HepG2 (cell line): Measurements from ENCODE around the gene AGK. TPM values are rescaled to one million over a fixed set of nuclear protein-coding genes. Genes with fewer than 3 reads are reported as not detected.

ENCODE experiments used
- ATAC-seq: fragments of 200-7000 bp; cut with Tn5 transposase; 3 replicates; pipeline ENCODE4 v1.9.1; 2020; ENCODE audit warnings: mild to moderate bottlenecking, moderate library complexity
- BruUV-seq: library from RNA; stranded (reverse); fragments of 400-500 nt; replicated peaks from 2 replicates; lab custom pipeline; 2021; lab: Mats Ljungman, UMichigan
- CTCF ChIA-PET: fragments of 300-600 bp; formaldehyde crosslinking; extraction: SDS; loops from one replicate; lab custom pipeline; 2021; ENCODE audit warnings: low total read pairs, inconsistent platforms, low intra/inter-chr PET ratio; lab: Yijun Ruan, JAX
- POLR2A ChIA-PET: fragments of 350-600 bp; sonication (Branson Sonifier 250); formaldehyde crosslinking; loops from one replicate; lab custom pipeline; 2020; ENCODE audit warnings: antibody characterized with exemption, inconsistent platforms; lab: Yijun Ruan, JAX
- DNase-seq: peaks from one replicate; pipeline ENCODE4 v3.0.0-alpha.2; 2015; ENCODE audit warnings: low spot score
- FAIRE-seq: peaks from 3 replicates; lab custom pipeline; 2011; peaks lifted over from hg19 to GRCh38; lab: Jason Lieb, UNC
- H2AFZ ChIP-seq: one replicate; pipeline ENCODE4 v1.6.1; 2011; ENCODE audit warnings: low read length, inconsistent platforms
- H3K27ac ChIP-seq: fragments of 300-600 bp; 3 replicates; pipeline ENCODE4 v1.8.0; 2011; ENCODE audit warnings: mixed run types, mild to moderate bottlenecking, mixed read lengths, low read length, inconsistent platforms; ENCODE audit not compliant: insufficient read depth; ENCODE audit errors: extremely low read length
- H3K27me3 ChIP-seq, 2 experiments: fragments of 200-600 bp in 1 of 2; 2 replicates in 1 of 2; 3 replicates in 1 of 2; pipeline versions ENCODE4 v1.6.0 to v1.8.0; 2011; ENCODE audit warnings: low read length in 2 of 2, mild to moderate bottlenecking in 2 of 2, moderate library complexity in 2 of 2, inconsistent platforms in 1 of 2; ENCODE audit not compliant: insufficient read depth in 2 of 2, control insufficient read depth in 1 of 2
- H3K36me3 ChIP-seq, 2 experiments: fragments of 200-600 bp in 1 of 2; replicated peaks in 1 of 2; 2 replicates in 1 of 2; 3 replicates in 1 of 2; pipeline versions ENCODE4 v1.5.1 to v1.8.0; 2011; ENCODE audit warnings: low read length in 2 of 2, inconsistent platforms in 1 of 2; ENCODE audit not compliant: insufficient read depth in 2 of 2, control insufficient read depth in 1 of 2
- H3K4me1 ChIP-seq: 2 replicates; pipeline ENCODE4 v1.5.1; 2012; ENCODE audit warnings: low read length, inconsistent platforms; ENCODE audit not compliant: insufficient read depth
- H3K4me2 ChIP-seq: 2 replicates; pipeline ENCODE4 v1.6.0; 2011; ENCODE audit warnings: low read depth, low read length, inconsistent platforms
- H3K4me3 ChIP-seq, 3 experiments: fragments of 200-600 bp in 1 of 3; sonication (generic), shearing (Covaris generic) in 1 of 3; replicated peaks in 1 of 3; 2 replicates each; pipeline ENCODE4 v1.5.1; 2011 to 2016; ENCODE audit warnings: low read length in 3 of 3, inconsistent platforms in 2 of 3, low read depth in 2 of 3, mild to moderate bottlenecking in 2 of 3, control low read depth in 1 of 3, mixed read lengths in 1 of 3; ENCODE audit not compliant: insufficient read depth in 1 of 3
- H3K79me2 ChIP-seq: one replicate; pipeline ENCODE4 v1.6.1; 2011; ENCODE audit warnings: low read length, inconsistent platforms; ENCODE audit not compliant: insufficient read depth
- H3K9ac ChIP-seq: 2 replicates; pipeline ENCODE4 v1.6.0; 2011; ENCODE audit warnings: mild to moderate bottlenecking, low read depth, low read length, inconsistent platforms; ENCODE audit not compliant: insufficient read depth
- H3K9me3 ChIP-seq: 2 replicates; pipeline ENCODE4 v1.5.1; 2012; ENCODE audit warnings: mild to moderate bottlenecking, low read length
- H4K20me1 ChIP-seq: 2 replicates; pipeline ENCODE4 v1.6.0; 2011; ENCODE audit warnings: inconsistent platforms, mild to moderate bottlenecking, low read length, moderate library complexity; ENCODE audit not compliant: insufficient read depth
- GABPA ChIP-seq, 2 experiments: IDR thresholded peaks; 2 replicates each; pipeline ENCODE4 v1.6.1; 2011 to 2016; ENCODE audit warnings: low read depth in 2 of 2, low read length in 1 of 2, missing biosample characterization in 1 of 2, missing genetic modification characterization in 1 of 2
- GATAD2A ChIP-seq: IDR thresholded peaks from 2 replicates; pipeline ENCODE4 v1.6.1; 2016
- GFI1 ChIP-seq: sonication (generic); formaldehyde crosslinking; IDR thresholded peaks from 2 replicates; pipeline ENCODE4 v1.5.0; 2020; ENCODE audit warnings: missing genetic modification reagents, mild to moderate bottlenecking, borderline replicate concordance
- POLR2G ChIP-seq: fragments of 200-400 bp; formaldehyde crosslinking; IDR thresholded peaks from 2 replicates; pipeline ENCODE4 v1.6.1; 2018; ENCODE audit warnings: mild to moderate bottlenecking, low read depth, low read length, moderate library complexity
- SAFB2 ChIP-seq: sonication (generic); formaldehyde crosslinking; IDR thresholded peaks from 2 replicates; pipeline ENCODE4 v1.5.1; 2020; ENCODE audit warnings: missing genetic modification reagents, low read depth, mild to moderate bottlenecking, borderline replicate concordance
- SETDB1 ChIP-seq: sonication (generic); formaldehyde crosslinking; IDR thresholded peaks from 2 replicates; pipeline ENCODE4 v1.5.1; 2020; ENCODE audit warnings: missing genetic modification reagents, mild to moderate bottlenecking, borderline replicate concordance
- SNAPC2 ChIP-seq: sonication (generic); formaldehyde crosslinking; IDR thresholded peaks from 2 replicates; pipeline ENCODE4 v1.8.1; 2022; ENCODE audit warnings: mild to moderate bottlenecking, missing genetic modification reagents
- ZNF564 ChIP-seq: sonication (generic); formaldehyde crosslinking; IDR thresholded peaks from 2 replicates; pipeline ENCODE4 v1.8.1; 2023; ENCODE audit warnings: mild to moderate bottlenecking, missing genetic modification reagents
- ZNF644 ChIP-seq: IDR thresholded peaks from 2 replicates; pipeline ENCODE4 v1.6.1; 2016; ENCODE audit warnings: low read depth
- ZNF747 ChIP-seq: sonication (generic); formaldehyde crosslinking; IDR thresholded peaks from 2 replicates; pipeline ENCODE4 v1.8.1; 2023; ENCODE audit warnings: missing genetic modification reagents, mild to moderate bottlenecking, borderline replicate concordance
- ZNF792 ChIP-seq: IDR thresholded peaks from 2 replicates; pipeline ENCODE4 v1.6.1; 2016
- WGBS: methylation state at CpG from one replicate; pipeline ENCODE4 v1.1.6; 2017; ENCODE audit warnings: low lambda C conversion rate; 5-methylcytosine and 5-hydroxymethylcytosine counted together
- in situ Hi-C: cut with HindIII; loops from 2 replicates; pipeline ENCODE4 v1.10.0; 2017; ENCODE audit warnings: low pct_unique_long_range_greater_than_20kb; ENCODE audit not compliant: extremely low pct_ligation_motif_present
- intact Hi-C: fragments of 100-400 bp; cut with micrococcal nuclease; formaldehyde crosslinking; loops from one replicate; pipeline ENCODE4 v1.10.0; 2022; ENCODE audit not compliant: unreplicated experiment
- polyA plus RNA-seq, 8 experiments: library from polyadenylated mRNA; depleted of rRNA in 3 of 8; stranded (reverse) in 7 of 8; unstranded in 1 of 8; fragments of >200 nt; fragmentation: Illumina TruSeq in 4 of 8; extraction: Trizol in 4 of 8; gene quantifications; 2 replicates each; pipeline versions ENCODE4 v1.2.1 to v1.2.3, GENCODE V29; 2011 to 2016; ENCODE audit warnings: low read depth in 4 of 8, missing spikeins in 1 of 8, mixed read lengths in 1 of 8; ENCODE audit not compliant: insufficient read depth in 1 of 8
- total RNA-seq, 5 experiments: library from RNA; depleted of rRNA; stranded (reverse); fragments of >200 nt; fragmentation: Illumina TruSeq; extraction: Trizol; gene quantifications; 2 replicates each; pipeline ENCODE4 v1.2.3, GENCODE V29; 2016; ENCODE audit warnings: low read depth in 1 of 5
- TF ChIP-seq, protein P1 (sequence below): sonication (generic); formaldehyde crosslinking; IDR thresholded peaks from 2 replicates; pipeline ENCODE4 v1.8.1; 2022; ENCODE audit warnings: low read depth, mild to moderate bottlenecking, missing genetic modification reagents
- TF ChIP-seq, protein P2 (sequence below): sonication (generic); formaldehyde crosslinking; conservative IDR thresholded peaks from 2 replicates; pipeline ENCODE4 v1.8.0; 2022; ENCODE audit warnings: mild to moderate bottlenecking, moderate library complexity, missing genetic modification reagents
- TF ChIP-seq, protein P3 (sequence below): sonication (generic); formaldehyde crosslinking; IDR thresholded peaks from 2 replicates; pipeline ENCODE4 v1.5.1; 2020; ENCODE audit warnings: missing genetic modification reagents, mild to moderate bottlenecking, borderline replicate concordance
- TF ChIP-seq, protein P4 (sequence below): sonication (generic); formaldehyde crosslinking; IDR thresholded peaks from 2 replicates; pipeline ENCODE4 v1.4.0; 2020; ENCODE audit warnings: missing genetic modification reagents, borderline replicate concordance

The AGK gene
- total and polyA plus RNA-seq, 2 of the 13 experiments (the other 11 are each of a cell fraction or from before 2014, with no cell fraction given) = 23.7 to 30.1 TPM

DNA sequence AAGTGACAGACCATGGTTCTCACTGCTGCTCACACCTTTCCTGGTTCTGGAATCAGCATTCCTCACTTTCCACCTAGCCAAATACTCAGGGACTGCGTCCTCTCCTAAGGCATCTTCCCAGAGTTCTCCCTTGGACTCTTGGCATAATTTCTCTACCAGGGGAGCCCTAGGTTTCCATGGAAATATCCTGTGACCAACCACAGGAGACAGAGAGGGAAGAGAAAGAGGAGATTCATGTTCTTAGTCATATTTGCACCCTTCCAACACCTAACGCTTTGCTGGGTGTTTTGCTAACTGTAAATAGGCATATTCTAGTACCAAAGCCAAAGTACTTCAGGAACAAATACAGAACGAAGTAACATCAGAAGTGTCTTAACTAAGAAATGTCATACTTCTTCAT is 122.1 kb downstream of the AGK start (continued):
- TF ChIP-seq, protein P1, sequence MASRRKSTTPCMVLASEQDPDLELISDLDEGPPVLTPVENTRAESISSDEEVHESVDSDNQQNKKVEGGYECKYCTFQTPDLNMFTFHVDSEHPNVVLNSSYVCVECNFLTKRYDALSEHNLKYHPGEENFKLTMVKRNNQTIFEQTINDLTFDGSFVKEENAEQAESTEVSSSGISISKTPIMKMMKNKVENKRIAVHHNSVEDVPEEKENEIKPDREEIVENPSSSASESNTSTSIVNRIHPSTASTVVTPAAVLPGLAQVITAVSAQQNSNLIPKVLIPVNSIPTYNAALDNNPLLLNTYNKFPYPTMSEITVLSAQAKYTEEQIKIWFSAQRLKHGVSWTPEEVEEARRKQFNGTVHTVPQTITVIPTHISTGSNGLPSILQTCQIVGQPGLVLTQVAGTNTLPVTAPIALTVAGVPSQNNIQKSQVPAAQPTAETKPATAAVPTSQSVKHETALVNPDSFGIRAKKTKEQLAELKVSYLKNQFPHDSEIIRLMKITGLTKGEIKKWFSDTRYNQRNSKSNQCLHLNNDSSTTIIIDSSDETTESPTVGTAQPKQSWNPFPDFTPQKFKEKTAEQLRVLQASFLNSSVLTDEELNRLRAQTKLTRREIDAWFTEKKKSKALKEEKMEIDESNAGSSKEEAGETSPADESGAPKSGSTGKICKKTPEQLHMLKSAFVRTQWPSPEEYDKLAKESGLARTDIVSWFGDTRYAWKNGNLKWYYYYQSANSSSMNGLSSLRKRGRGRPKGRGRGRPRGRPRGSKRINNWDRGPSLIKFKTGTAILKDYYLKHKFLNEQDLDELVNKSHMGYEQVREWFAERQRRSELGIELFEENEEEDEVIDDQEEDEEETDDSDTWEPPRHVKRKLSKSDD (CRISPR knock-in tag) = no peak
- TF ChIP-seq GABPA (IDR thresholded peaks at IDR 0.05; ENCODE audit: low read depth, low read length) (no peak), GABPA (CRISPR knock-in tag; IDR thresholded peaks at IDR 0.05; ENCODE audit: low read depth) (no peak), ZNF792 (CRISPR knock-in tag) (no peak), SAFB2 (CRISPR knock-in tag) (no peak)
- TF ChIP-seq, protein P2, sequence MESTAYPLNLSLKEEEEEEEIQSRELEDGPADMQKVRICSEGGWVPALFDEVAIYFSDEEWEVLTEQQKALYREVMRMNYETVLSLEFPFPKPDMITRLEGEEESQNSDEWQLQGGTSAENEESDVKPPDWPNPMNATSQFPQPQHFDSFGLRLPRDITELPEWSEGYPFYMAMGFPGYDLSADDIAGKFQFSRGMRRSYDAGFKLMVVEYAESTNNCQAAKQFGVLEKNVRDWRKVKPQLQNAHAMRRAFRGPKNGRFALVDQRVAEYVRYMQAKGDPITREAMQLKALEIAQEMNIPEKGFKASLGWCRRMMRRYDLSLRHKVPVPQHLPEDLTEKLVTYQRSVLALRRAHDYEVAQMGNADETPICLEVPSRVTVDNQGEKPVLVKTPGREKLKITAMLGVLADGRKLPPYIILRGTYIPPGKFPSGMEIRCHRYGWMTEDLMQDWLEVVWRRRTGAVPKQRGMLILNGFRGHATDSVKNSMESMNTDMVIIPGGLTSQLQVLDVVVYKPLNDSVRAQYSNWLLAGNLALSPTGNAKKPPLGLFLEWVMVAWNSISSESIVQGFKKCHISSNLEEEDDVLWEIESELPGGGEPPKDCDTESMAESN = no peak
- TF ChIP-seq, protein P3, sequence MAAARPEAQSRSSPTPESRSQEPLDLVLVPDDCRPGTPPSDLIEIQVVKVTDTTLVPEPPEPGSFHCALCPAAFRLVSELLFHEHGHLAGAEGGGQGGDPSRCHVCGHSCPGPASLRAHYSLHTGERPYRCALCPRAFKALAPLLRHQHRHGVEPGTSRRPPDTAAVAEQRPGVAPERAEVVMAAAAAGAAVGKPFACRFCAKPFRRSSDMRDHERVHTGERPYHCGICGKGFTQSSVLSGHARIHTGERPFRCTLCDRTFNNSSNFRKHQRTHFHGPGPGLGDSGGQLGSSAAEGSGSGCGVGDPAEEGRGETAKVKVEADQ (CRISPR knock-in tag) = no peak

DNA sequence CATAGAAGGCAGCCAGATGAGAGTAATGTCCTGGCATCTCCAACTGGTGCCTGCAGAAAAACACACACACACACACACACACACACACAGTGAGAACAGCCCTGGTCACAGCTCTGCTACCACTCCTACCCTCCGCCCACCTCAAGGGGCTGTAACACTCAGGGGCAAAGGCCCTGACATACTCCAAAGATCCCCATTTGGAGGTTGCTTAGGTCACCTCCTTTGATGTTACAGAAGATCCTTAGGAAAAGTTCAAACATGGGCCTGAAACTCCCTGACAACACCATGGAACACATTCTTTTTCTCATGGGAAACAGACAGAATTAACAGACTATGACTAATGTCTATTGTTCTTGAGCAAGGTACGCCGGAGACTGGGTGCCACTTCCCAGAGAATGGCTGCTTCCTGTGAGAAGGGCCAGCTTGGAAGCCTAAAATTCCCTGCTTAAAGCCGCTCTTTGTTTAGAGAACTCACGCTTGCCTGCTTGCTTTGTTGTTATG is 123.0 kb downstream of the AGK start:
- H3K9me3 ChIP-seq = no peaks in the 10 kb centered on the region
- WGBS = 97% methylated on average over 5 of the region's 5 CpGs
- intact Hi-C loops (no loop called here), in situ Hi-C loops (no loop called here)
- ChIA-PET POLR2A (no interaction called here), CTCF (no interaction called here)
- no peaks in the 10 kb centered on the region for H3K79me2 ChIP-seq
- H3K27me3 ChIP-seq = no peaks in the 10 kb centered on the region
- no peak overlapping the region for H3K4me3 ChIP-seq
- no peak overlapping the region for H3K4me2 ChIP-seq
- no peak overlapping the region for H3K9ac ChIP-seq
- no peak overlapping the region for H2AFZ ChIP-seq
- H4K20me1 ChIP-seq = no peaks in the 10 kb centered on the region
- H3K4me1 ChIP-seq = no peaks in the 10 kb centered on the region
- ATAC-seq (no peak; the same call in 2 of the 3 replicates), FAIRE-seq (no peak), DNase-seq (peak; percentile 45)
- BruUV-seq = no TSS peak
- TF ChIP-seq, protein P4, sequence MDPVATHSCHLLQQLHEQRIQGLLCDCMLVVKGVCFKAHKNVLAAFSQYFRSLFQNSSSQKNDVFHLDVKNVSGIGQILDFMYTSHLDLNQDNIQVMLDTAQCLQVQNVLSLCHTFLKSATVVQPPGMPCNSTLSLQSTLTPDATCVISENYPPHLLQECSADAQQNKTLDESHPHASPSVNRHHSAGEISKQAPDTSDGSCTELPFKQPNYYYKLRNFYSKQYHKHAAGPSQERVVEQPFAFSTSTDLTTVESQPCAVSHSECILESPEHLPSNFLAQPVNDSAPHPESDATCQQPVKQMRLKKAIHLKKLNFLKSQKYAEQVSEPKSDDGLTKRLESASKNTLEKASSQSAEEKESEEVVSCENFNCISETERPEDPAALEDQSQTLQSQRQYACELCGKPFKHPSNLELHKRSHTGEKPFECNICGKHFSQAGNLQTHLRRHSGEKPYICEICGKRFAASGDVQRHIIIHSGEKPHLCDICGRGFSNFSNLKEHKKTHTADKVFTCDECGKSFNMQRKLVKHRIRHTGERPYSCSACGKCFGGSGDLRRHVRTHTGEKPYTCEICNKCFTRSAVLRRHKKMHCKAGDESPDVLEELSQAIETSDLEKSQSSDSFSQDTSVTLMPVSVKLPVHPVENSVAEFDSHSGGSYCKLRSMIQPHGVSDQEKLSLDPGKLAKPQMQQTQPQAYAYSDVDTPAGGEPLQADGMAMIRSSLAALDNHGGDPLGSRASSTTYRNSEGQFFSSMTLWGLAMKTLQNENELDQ (CRISPR knock-in tag) = no peak
- no peak for TF ChIP-seq SNAPC2
- TF ChIP-seq ZNF747 (CRISPR knock-in tag) = no peak
- no peak for TF ChIP-seq ZNF644 (CRISPR knock-in tag)
- TF ChIP-seq GFI1 = no peak
- TF ChIP-seq GATAD2A = no peak
- no peak for TF ChIP-seq ZNF564
- TF ChIP-seq SETDB1 (CRISPR knock-in tag) = no peak
- TF ChIP-seq POLR2G = no peak
- peaks cover 1 to 7% of the 10 kb centered on the region in 2 experiments; a peak in 1 of 5 replicates for H3K36me3 ChIP-seq
- no peak overlapping the region for H3K27ac ChIP-seq
